Measurements from ENCODE around the gene FKBP2.

FKBP2 gene

GRCh38 chr11:64281957-64282770 lies 41.3 kb downstream of the FKBP2 start:
- TF ChIP-seq, protein P1, sequence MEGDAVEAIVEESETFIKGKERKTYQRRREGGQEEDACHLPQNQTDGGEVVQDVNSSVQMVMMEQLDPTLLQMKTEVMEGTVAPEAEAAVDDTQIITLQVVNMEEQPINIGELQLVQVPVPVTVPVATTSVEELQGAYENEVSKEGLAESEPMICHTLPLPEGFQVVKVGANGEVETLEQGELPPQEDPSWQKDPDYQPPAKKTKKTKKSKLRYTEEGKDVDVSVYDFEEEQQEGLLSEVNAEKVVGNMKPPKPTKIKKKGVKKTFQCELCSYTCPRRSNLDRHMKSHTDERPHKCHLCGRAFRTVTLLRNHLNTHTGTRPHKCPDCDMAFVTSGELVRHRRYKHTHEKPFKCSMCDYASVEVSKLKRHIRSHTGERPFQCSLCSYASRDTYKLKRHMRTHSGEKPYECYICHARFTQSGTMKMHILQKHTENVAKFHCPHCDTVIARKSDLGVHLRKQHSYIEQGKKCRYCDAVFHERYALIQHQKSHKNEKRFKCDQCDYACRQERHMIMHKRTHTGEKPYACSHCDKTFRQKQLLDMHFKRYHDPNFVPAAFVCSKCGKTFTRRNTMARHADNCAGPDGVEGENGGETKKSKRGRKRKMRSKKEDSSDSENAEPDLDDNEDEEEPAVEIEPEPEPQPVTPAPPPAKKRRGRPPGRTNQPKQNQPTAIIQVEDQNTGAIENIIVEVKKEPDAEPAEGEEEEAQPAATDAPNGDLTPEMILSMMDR (IDR thresholded peaks at IDR 0.05; ENCODE audit: control insufficient read depth, insufficient read depth, low read depth, low read length, missing control alignments) = no peak
- DNase-seq (ENCODE audit: low read depth) = no peak
- H3K4me3 ChIP-seq (ENCODE audit: control insufficient read depth, low read depth, low read length) = no peak overlapping the region

DNA sequence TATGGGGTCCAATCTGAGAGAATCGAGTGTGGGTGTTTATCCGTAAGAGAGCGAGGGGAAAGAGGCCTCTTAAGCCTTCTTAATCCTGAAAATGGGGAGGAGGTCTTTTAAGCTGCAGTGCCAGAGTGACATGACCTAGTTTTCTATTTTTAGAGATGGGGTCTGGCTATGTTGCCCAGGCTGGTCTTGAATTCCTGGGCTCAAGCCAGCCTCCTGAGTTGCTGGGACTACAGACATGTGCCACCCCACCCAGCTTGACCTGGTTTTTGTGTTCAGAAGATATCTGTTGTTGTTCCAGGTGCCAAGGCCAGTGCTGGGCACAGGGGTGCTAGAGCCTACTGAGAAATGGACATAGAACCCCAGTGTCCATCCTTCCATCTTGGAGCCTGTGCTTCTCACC lies 42.2 kb downstream of the FKBP2 start:
- H3K4me3 ChIP-seq (ENCODE audit: control insufficient read depth, low read depth, low read length) = no peak overlapping the region
- TF ChIP-seq, protein P1 (IDR thresholded peaks at IDR 0.05; ENCODE audit: control insufficient read depth, insufficient read depth, low read depth, low read length, missing control alignments) = no peak
- no peak for DNase-seq (ENCODE audit: low read depth)

- TF ChIP-seq, protein P1 (IDR thresholded peaks at IDR 0.05; ENCODE audit: control insufficient read depth, insufficient read depth, low read depth, low read length, missing control alignments) = no peak
- H3K4me3 ChIP-seq (ENCODE audit: control insufficient read depth, low read depth, low read length) = peak within 1 kb of the TSS; percentile 80
- no peak for DNase-seq (ENCODE audit: low read depth)
These were observed 43.4 kb downstream of the FKBP2 start, which contains the start of gene BAD for GRCh38 chr11:64284048-64284961. Gene BAD, minus strand, starts transcription at chr11:64284665. Its CDS starts 297 bp downstream, at chr11:64284368.

DNA sequence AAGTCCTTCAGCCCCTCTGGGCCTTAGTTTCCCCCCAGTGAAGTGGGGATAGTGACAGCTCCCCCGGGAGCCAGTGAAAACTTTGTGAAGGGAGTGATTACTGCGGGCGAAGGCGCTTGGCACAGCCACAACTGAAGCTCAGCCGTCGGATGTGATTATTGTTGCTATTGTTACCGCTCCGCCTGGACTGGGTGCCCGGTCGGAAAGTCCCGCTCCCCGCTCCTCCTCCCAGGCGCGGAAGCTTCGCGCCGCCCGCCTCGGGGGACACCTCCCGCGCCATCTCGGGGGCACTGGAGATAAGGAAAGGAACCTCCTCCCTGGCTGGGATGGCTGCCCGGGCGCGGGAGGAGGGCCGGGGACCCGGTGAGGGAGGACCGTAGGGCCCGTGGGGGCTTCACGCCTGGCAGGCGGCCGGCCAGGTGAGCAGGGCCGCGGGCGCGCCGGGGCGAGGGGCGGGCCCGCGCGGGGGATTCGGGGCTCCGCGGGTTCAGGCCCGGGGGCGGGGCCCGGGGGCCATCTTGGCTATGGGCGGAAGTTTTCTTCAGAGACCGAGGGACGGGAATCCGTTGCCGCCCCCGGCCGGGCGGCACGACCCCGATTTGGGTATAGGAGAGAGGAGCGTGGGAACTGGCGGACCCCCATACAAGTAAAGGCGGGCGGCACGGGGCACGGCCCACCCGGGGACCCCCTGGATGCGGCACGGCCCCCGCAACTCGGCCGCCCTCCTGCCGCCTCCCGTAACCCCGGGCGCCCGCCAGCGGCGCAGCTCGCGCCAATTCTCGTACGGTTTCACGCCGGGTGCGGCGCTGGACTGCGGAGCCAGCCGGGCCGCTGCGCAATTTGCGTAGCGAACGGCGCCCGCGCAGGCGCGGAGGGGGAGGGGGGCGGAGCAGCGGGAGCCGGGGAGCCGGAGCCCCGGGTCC lies 44.3 kb downstream of the FKBP2 start, which contains the start of gene GPR137:
TSS of gene GPR137 (plus strand) at position 887 of the 923 bp plus-strand sequence. CDS start 677 bp downstream, outside the sequence.
- TF ChIP-seq, protein P1 (IDR thresholded peaks at IDR 0.05; ENCODE audit: control insufficient read depth, insufficient read depth, low read depth, low read length, missing control alignments) = no peak
- peak within 1 kb of the TSS; percentile 80 for H3K4me3 ChIP-seq (ENCODE audit: control insufficient read depth, low read depth, low read length)
- DNase-seq (ENCODE audit: low read depth) = no peak

DNA sequence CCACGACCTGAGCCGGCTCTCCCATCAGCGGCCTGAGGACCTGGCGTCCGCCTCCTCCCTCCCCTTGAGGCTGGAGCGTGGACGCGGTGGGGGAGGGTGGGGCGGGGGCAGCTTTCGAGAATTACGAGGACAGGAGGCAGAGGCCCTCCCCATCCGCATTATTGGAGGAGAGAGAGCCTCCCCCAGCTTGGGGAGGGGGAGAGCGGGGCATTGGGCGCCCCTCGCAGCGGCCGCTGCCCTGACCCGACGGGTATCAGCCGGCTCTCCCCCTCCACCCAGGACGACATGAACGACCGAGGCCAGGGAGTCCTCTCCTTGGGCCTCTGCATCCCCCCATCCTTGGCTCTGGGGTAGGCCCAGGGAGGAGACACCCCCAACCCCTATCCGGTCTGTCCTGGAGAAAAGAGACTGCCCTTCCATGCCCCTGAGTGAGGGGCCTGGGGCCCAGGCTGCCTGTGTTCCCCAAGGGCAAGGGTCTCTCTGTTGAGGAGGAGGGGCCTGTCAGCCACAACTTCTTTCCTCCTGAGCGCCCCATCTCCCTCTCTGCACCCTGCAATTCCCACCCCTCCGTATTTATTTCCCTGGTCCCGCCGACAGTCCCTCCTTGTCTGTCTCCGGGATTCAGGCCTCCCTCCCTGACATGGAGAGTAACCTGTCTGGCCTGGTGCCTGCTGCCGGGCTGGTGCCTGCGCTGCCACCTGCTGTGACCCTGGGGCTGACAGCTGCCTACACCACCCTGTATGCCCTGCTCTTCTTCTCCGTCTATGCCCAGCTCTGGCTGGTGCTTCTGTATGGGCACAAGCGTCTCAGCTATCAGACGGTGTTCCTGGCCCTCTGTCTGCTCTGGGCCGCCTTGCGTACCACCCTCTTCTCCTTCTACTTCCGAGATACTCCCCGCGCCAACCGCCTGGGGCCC lies 45.2 kb downstream of the FKBP2 start:
- TF ChIP-seq, protein P1 (IDR thresholded peaks at IDR 0.05; ENCODE audit: control insufficient read depth, insufficient read depth, low read depth, low read length, missing control alignments) = no peak
- DNase-seq (ENCODE audit: low read depth) = no peak
- peak overlapping the region; percentile 80 for H3K4me3 ChIP-seq (ENCODE audit: control insufficient read depth, low read depth, low read length)
